Cerebellar nuclear complex (tissue), 1 donor: ENCODE measurements around the gene CDH6.

ENCODE experiments used
- DNase-seq, 2 experiments: peaks; one replicate each; lab custom pipeline; 2025; lab: John Stamatoyannopoulos, UW

The CDH6 gene

GRCh38 chr5:31193591-31194467 lies at the start of gene CDH6:
Gene CDH6, plus strand, starts transcription at chr5:31193686. Its CDS starts 73,788 bp downstream, at chr5:31267474.
- no peak for DNase-seq

DNA sequence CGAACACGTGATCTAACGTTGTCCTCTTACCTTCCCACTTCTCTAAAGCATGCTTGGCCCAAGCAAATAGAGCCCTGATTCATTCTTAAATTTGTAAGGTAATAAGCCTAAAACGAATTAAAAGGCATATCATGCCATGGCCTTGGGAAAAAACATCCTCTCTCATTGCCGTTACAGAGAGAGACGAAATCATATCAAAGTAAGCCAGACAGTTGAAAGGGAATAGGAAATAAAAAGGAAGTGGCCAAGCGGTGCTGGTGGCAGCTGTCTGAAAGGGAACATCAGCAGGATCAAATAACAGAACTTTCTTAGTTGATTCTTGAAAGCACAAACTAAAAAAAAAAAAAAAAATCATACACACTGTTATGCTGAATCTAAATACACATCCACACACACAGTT lies 49.1 kb upstream of the CDH6 start:
- no peak for DNase-seq

GRCh38 chr5:31148959-31149475 lies 44.5 kb upstream of the CDH6 start:
- DNase-seq = no peak

- DNase-seq = no peak
Observed at GRCh38 chr5:31153521-31153920, 40.0 kb upstream of the CDH6 start.

GRCh38 chr5:31156631-31157160 lies 36.8 kb upstream of the CDH6 start:
- DNase-seq = no peak

- DNase-seq = no peak
Observed at GRCh38 chr5:31157720-31158119, 35.8 kb upstream of the CDH6 start.

GRCh38 chr5:31158686-31159085 lies 34.8 kb upstream of the CDH6 start:
- DNase-seq = no peak

DNA sequence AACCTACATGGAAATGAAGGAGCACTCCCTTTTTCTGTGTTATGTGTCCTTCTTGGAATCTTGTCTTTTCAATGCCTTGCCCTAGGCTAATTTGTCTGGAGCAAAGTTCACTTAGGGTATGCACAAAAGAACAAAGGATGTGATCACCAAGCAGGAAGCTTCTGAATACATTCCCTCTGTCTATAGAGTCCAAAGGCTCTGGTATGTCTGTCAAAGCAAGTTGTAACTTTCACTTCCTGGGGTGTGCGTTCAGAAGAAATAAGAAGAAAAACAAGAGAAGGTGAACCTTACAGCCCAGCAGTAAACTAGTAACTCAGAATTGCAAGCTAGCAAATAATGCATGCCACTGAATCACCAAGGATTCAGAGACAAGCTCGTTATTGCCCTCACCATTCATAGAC lies 31.7 kb upstream of the CDH6 start:
- no peak for DNase-seq

DNA sequence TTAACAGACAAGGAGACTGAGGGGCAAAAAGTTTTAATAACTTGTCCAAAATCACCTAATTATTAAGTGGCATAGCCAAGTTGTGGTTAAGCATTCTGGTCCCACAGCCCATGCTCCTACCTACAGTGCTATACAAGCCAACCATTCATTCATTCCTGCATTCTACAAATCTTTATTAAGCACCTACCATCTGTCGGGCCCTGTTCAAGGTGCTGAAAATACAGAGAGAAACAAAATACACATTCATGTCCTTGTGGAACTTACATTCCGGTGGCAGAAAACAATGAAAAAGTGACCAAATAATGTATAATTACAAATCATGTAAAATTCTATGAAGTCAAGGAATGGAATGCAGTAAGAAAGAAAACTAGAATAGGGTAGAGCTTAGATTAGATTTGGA lies 27.8 kb upstream of the CDH6 start:
- no peak for DNase-seq

DNA sequence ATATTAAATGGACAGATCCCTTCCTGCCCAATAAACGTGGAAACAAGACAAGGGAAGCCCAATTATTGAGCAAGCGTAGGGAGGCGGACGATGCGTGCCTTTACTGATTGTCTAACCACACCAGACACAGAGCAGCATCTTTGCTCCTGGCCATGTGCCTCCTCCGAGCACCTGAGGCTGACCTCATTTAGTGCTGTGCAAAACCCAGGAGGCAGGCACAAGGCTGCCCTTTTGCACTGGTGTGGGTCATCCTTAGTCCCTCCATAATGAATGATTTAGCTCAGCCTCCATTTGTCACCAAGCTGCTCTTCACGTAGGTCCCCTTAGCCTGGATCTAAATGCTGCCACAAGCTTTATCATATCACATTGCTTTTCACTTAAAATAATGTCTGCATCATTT lies 24.1 kb upstream of the CDH6 start:
- DNase-seq = no peak

GRCh38 chr5:31172881-31173280 lies 20.6 kb upstream of the CDH6 start:
- no peak for DNase-seq

GRCh38 chr5:31173614-31174013 lies 19.9 kb upstream of the CDH6 start:
- no peak for DNase-seq

DNA sequence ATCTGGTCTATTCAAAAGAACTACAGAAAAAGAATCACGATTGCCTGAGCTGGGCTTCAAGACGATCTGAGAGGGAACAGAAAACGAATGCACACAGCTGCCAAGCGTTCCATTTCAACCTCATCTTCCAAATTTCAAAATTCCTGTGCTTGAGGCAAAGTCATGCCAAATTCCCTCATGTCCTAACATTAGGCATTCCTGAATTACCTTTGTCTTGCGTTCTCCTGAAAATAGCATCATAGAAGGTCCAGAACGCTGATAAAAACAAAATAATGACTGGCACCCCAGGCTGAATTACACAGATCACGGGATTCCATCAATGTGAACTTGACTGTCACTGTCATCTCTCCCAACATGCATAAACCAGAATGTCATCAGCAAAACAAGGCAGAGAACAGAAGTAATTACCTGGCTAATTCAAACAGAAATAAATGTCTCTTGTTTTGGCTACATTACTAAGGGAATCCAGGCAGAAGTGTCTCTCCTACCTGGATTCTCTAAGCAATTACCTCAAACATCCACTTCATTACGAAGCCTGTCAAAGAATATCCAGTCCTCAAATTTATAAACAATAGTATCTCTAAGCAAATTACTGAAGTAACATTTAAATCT lies 12.0 kb upstream of the CDH6 start:
- no peak for DNase-seq

- DNase-seq = no peak
Observed at GRCh38 chr5:31182136-31182535, 11.3 kb upstream of the CDH6 start.

- DNase-seq = no peak
Observed at GRCh38 chr5:31185951-31186350, 7.5 kb upstream of the CDH6 start.

DNA sequence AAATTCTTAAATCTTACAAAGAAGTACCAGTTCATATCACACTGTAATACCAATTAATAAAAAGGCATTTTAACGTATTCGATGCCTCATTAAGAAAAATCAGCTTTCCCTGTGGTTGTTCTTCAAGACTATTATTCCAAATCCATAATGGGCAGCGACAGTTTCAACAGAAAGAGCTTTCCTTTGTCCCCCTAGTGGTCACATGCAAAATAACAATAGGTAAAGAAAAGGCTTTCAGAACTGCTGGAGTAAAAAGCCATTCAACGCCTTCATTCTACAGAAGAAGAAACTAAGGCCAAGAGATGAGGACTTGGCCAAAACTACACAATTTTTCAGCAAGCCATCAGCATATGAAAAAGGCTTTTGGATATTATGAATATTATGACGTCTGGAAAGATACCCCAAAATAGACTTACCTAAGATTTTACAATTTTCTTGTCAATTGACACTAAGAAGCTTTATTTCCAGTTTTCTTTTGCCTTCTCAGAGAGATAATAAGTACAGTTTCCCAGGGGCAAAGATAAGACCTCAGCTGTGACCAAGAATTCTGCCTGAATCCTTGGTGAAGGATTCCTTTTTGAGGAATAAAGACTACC lies 6.7 kb upstream of the CDH6 start:
- no peak for DNase-seq

DNA sequence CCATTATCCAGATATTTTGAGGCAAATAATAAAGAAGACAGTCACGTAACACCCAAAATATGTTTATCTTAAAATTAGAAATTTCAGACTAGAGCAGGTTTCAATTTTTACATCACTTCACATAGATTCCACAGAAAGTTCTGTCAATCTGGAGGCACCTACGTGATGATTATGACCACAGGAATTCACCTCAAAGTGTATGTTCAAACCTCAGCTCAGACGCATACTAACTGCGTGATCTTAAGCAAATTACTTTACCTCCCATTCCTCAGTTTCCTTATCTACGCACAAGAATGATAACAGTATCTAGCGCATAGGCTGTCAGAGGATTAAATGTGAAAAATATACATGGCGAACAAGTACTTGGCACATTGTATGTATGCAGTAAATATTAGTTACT lies 5.9 kb upstream of the CDH6 start:
- no peak for DNase-seq

DNA sequence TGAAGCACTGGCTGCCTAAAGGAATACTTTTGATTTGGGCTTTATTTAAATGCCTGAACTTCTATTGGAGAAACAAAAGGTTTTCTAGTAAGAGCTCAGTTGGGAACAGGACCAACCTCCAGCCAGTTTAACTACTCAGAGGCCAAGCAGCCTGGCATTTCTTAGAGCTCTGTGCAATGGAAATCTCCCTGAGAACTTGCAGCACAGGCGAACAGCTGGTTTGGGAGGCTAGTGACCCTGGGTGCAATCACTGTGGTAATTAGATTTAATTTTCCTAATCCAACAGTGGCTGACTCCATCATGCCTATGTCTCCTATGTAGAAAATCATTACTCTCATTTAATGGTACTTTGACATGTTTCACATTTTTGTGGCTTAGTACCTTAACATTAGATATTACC lies 1.0 kb upstream of the CDH6 start:
- no peak for DNase-seq

GRCh38 chr5:31193116-31193515 lies 370 bp upstream of the CDH6 start:
- no peak for DNase-seq

DNA sequence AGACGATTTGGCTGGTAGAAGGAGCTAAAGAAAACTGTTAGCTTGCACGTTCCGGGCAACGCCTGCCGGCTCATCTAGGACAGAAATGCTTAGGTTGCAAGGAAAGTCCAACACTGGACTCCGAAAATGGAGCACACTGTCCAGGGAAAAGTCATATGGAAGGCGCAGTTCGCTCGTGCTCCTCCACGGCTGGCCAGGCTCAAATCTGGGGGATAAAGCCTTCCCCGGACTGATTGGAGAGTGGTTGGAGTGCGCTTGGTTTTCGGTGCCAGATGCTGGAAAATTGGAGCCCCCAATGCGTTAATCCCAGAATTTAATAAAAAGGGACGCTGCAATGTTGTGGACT lies 955 bp downstream of the CDH6 start:
- DNase-seq = no peak

DNA sequence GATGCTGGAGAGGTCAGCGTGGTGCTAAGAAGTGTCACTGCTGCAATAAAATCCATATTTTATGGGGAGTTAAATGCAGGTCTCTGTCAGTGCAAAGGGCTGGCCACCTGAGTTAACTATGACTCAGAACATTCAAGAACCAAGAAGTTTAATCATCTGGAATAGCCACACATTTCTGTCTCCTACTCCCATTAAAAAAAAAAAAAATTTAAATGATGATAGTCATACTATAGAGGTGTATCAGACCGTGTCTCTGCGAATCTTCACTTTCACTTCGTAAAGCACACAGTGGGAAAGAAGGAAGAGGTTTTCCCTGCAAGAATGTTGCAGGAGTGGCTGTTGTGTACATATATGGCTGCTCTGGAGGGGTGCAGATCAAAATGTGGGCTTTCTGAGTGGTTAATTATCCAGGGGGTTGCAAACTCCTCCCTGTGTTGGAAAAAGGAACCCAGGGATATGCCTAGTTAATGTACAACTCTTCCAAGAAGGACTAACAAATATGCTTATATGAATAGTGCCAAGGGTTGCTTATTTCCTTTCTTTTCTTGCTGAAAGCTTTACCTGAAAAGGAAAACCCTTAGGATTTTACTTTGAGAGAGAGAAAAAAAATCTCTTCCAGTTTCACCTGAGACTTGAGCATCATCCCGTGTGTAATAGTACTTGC lies 1.5 kb downstream of the CDH6 start:
- DNase-seq = no peak

DNA sequence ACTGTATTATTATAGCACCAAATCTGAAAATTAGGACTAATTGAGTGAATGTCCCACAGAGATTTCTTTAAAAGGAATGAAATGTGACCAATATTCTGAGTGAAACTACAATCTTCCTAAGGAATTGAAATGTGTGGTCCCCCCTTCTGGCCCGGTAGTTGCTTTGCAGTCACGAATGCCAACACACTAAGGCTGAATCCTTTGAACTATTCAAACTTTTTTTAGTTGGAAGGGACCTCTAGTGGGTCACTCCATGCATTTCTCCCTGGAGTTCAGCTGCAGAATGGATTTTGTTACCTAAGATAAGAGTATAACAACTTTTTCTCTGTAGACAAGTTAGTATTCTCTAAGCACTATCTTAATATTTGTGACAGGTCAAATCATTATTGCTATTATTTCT lies 2.8 kb downstream of the CDH6 start:
- DNase-seq = no peak
